BLaER1 (cell line): Measurements from ENCODE around the gene PCARE.
A peak's percentile ranks its signal among the peaks of the same experiment; 100 is the strongest.

ENCODE experiments used
- H3K27ac ChIP-seq: shearing (Covaris generic); formaldehyde crosslinking; 2 replicates; pipeline ENCODE4 v1.8.1; 2022
- H3K27me3 ChIP-seq: shearing (Covaris generic); formaldehyde crosslinking; 2 replicates; pipeline ENCODE4 v1.8.1; 2022
- H3K36me3 ChIP-seq: shearing (Covaris generic); formaldehyde crosslinking; 2 replicates; pipeline ENCODE4 v1.8.1; 2022
- H3K4me1 ChIP-seq: shearing (Covaris generic); formaldehyde crosslinking; 2 replicates; pipeline ENCODE4 v1.8.1; 2022
- H3K4me2 ChIP-seq: shearing (Covaris generic); formaldehyde crosslinking; 2 replicates; pipeline ENCODE4 v1.8.1; 2022
- H3K4me3 ChIP-seq: shearing (Covaris generic); formaldehyde crosslinking; 2 replicates; pipeline ENCODE4 v1.8.1; 2022
- H3K9ac ChIP-seq: shearing (Covaris generic); formaldehyde crosslinking; 2 replicates; pipeline ENCODE4 v1.8.1; 2022
- H3K9me3 ChIP-seq: shearing (Covaris generic); formaldehyde crosslinking; 2 replicates; pipeline ENCODE4 v1.8.1; 2022
- H4K20me1 ChIP-seq: shearing (Covaris generic); formaldehyde crosslinking; 2 replicates; pipeline ENCODE4 v1.8.1; 2022
- Cebpa-rat ChIP-seq: shearing (Covaris generic); IDR thresholded peaks from 2 replicates; pipeline ENCODE4 v1.8.1; 2022

Gene PCARE

GRCh38 chr2:29024882-29025430 is 49.4 kb downstream of the PCARE start:
- TF ChIP-seq Cebpa-rat = no peak
- Histone ChIP-seq H3K9me3 (no peaks in the 10 kb centered on the region), H3K4me3 (no peak overlapping the region), H3K27ac (no peak overlapping the region), H4K20me1 (no peaks in the 10 kb centered on the region), H3K27me3 (no peaks in the 10 kb centered on the region), H3K9ac (no peak overlapping the region), H3K4me2 (no peak overlapping the region), H3K36me3 (no peaks in the 10 kb centered on the region), H3K4me1 (peaks cover 23% of the 10 kb centered on the region)

- Histone ChIP-seq H3K4me2 (no peak overlapping the region), H3K27ac (no peak overlapping the region), H3K36me3 (no peaks in the 10 kb centered on the region), H4K20me1 (no peaks in the 10 kb centered on the region), H3K4me3 (no peak overlapping the region), H3K9ac (no peak overlapping the region), H3K27me3 (no peaks in the 10 kb centered on the region), H3K4me1 (peaks cover 23% of the 10 kb centered on the region), H3K9me3 (no peaks in the 10 kb centered on the region)
- TF ChIP-seq Cebpa-rat = no peak
Measured at GRCh38 chr2:29023188-29023587, 51.1 kb downstream of the PCARE start.

GRCh38 chr2:29022679-29023078 is 51.6 kb downstream of the PCARE start:
- Histone ChIP-seq H3K9me3 (no peaks in the 10 kb centered on the region), H3K4me1 (peaks cover 23% of the 10 kb centered on the region), H3K9ac (no peak overlapping the region), H3K4me2 (no peak overlapping the region), H3K27ac (no peak overlapping the region), H3K36me3 (no peaks in the 10 kb centered on the region), H3K4me3 (no peak overlapping the region), H3K27me3 (no peaks in the 10 kb centered on the region), H4K20me1 (no peaks in the 10 kb centered on the region)
- no peak for TF ChIP-seq Cebpa-rat

GRCh38 chr2:29021886-29022285 is 52.4 kb downstream of the PCARE start:
- no peak overlapping the region for H3K27ac ChIP-seq

GRCh38 chr2:29017716-29018435 is 56.4 kb downstream of the PCARE start:
- Histone ChIP-seq H4K20me1 (no peaks in the 10 kb centered on the region), H3K9me3 (no peaks in the 10 kb centered on the region), H3K27me3 (no peaks in the 10 kb centered on the region)

More at GRCh38 chr2:29021886-29022285, 52.4 kb downstream of the PCARE start:
- no peaks in the 10 kb centered on the region for H4K20me1 ChIP-seq
- no peaks in the 10 kb centered on the region for H3K36me3 ChIP-seq
- H3K4me2 ChIP-seq = peak overlapping the region; percentile 57
- H3K9me3 ChIP-seq = no peaks in the 10 kb centered on the region
- H3K9ac ChIP-seq = no peak overlapping the region
- TF ChIP-seq Cebpa-rat = no peak
- H3K4me3 ChIP-seq = no peak overlapping the region
- no peaks in the 10 kb centered on the region for H3K27me3 ChIP-seq
- peaks cover 27% of the 10 kb centered on the region for H3K4me1 ChIP-seq

GRCh38 chr2:29016504-29016903 is 57.8 kb downstream of the PCARE start:
- no peaks in the 10 kb centered on the region for H3K27me3 ChIP-seq
- no peaks in the 10 kb centered on the region for H3K9me3 ChIP-seq
- H3K27ac ChIP-seq = 0 out of 2 replicates have a peak overlapping the region, but pooled peaks have one; percentile 0
- peak overlapping the region; percentile 96 for H3K4me2 ChIP-seq
- H3K9ac ChIP-seq = no peak overlapping the region; the same call in 1 of the 2 replicates
- no peak for TF ChIP-seq Cebpa-rat
- H4K20me1 ChIP-seq = peaks cover 4% of the 10 kb centered on the region; the same call in 1 of the 2 replicates
- H3K36me3 ChIP-seq = no peaks in the 10 kb centered on the region
- H3K4me3 ChIP-seq = no peak overlapping the region
- peaks cover 71% of the 10 kb centered on the region for H3K4me1 ChIP-seq

More at GRCh38 chr2:29017716-29018435, 56.4 kb downstream of the PCARE start:
- no peaks in the 10 kb centered on the region for H3K36me3 ChIP-seq
- H3K9ac ChIP-seq = no peak overlapping the region
- no peak overlapping the region for H3K4me3 ChIP-seq
- H3K4me1 ChIP-seq = peaks cover 67% of the 10 kb centered on the region
- no peak overlapping the region for H3K27ac ChIP-seq
- no peak overlapping the region for H3K4me2 ChIP-seq
- no peak for TF ChIP-seq Cebpa-rat

- peaks cover 4% of the 10 kb centered on the region; the same call in 1 of the 2 replicates for H4K20me1 ChIP-seq
Measured at GRCh38 chr2:29015701-29016470, 58.4 kb downstream of the PCARE start.

GRCh38 chr2:29014811-29015421 is 59.4 kb downstream of the PCARE start:
- peak overlapping the region; percentile 59 for H3K9ac ChIP-seq
- peak overlapping the region; percentile 45; the same call in 1 of the 2 replicates for H3K4me3 ChIP-seq
- H3K4me1 ChIP-seq = peaks cover 74% of the 10 kb centered on the region
- H3K4me2 ChIP-seq = peak overlapping the region; percentile 96
- no peaks in the 10 kb centered on the region for H3K9me3 ChIP-seq
- H3K36me3 ChIP-seq = no peaks in the 10 kb centered on the region
- no peaks in the 10 kb centered on the region for H3K27me3 ChIP-seq
- H4K20me1 ChIP-seq = peaks cover 4% of the 10 kb centered on the region; the same call in 1 of the 2 replicates
- no peak for TF ChIP-seq Cebpa-rat
- H3K27ac ChIP-seq = peak overlapping the region; percentile 81

More at GRCh38 chr2:29015701-29016470, 58.4 kb downstream of the PCARE start:
- Histone ChIP-seq H3K4me1 (peaks cover 71% of the 10 kb centered on the region), H3K36me3 (no peaks in the 10 kb centered on the region), H3K4me3 (no peak overlapping the region), H3K27ac (peak overlapping the region; percentile 81), H3K27me3 (no peaks in the 10 kb centered on the region), H3K4me2 (peak overlapping the region; percentile 96), H3K9ac (no peak overlapping the region; the same call in 1 of the 2 replicates), H3K9me3 (no peaks in the 10 kb centered on the region)
- TF ChIP-seq Cebpa-rat = no peak

- no peak for TF ChIP-seq Cebpa-rat
- Histone ChIP-seq H4K20me1 (peaks cover 4% of the 10 kb centered on the region; the same call in 1 of the 2 replicates), H3K4me3 (peak overlapping the region; percentile 45; the same call in 1 of the 2 replicates), H3K36me3 (no peaks in the 10 kb centered on the region), H3K9ac (peak overlapping the region; percentile 59), H3K4me1 (peaks cover 80% of the 10 kb centered on the region), H3K9me3 (no peaks in the 10 kb centered on the region), H3K4me2 (peak overlapping the region; percentile 96), H3K27ac (peak overlapping the region; percentile 81), H3K27me3 (no peaks in the 10 kb centered on the region)
Measured at GRCh38 chr2:29014331-29014730, 60.0 kb downstream of the PCARE start.
